Stomach (tissue), 9 donors: ENCODE results near the gene ING3. TPM values are rescaled to one million over a fixed set of nuclear protein-coding genes. Genes with fewer than 3 reads are reported as not detected.

Experiments used
- DNase-seq, 2 donors: peaks; one replicate each; pipeline versions ENCODE4 v3.0.0 to v3.0.0-alpha.2; 2013 to 2019
- H3K27ac ChIP-seq, 5 donors: fragments of 200-600 bp in 4 of 5; sonication (generic) in 4 of 5; one replicate each; pipeline ENCODE4 v1.5.1; 2013 to 2019; ENCODE audit warnings: mild to moderate bottlenecking in 1 of 5, moderate library complexity in 1 of 5
- H3K27me3 ChIP-seq, 3 donors: fragments of 200-600 bp; sonication (generic); one replicate each; pipeline ENCODE4 v1.5.1; 2017 to 2019; ENCODE audit warnings: mixed run types in 1 of 3
- H3K36me3 ChIP-seq, 4 donors: fragments of 200-600 bp; sonication (generic); 1 replicate in 3 of 4; 2 replicates in 1 of 4; pipeline ENCODE4 v1.5.1; 2016 to 2019
- H3K4me1 ChIP-seq, 4 donors: fragments of 200-600 bp; sonication (generic); one replicate each; pipeline ENCODE4 v1.5.1; 2016 to 2019
- H3K4me3 ChIP-seq, 4 donors: fragments of 200-600 bp; sonication (generic) in 3 of 4; one replicate each; pipeline ENCODE4 v1.5.1; 2016 to 2019; ENCODE audit warnings: mild to moderate bottlenecking in 1 of 4
- H3K9me3 ChIP-seq, 4 donors: fragments of 200-600 bp; sonication (generic); one replicate each; pipeline ENCODE4 v1.5.1; 2016 to 2019
- EP300 ChIP-seq: sonication (generic); formaldehyde crosslinking; IDR thresholded peaks from one replicate; pipeline ENCODE4 v1.6.1; 2017; ENCODE audit warnings: antibody characterized with exemption
- POLR2A ChIP-seq, 4 donors: fragments of 450-650 bp; IDR thresholded peaks; one replicate each; pipeline ENCODE4 v1.6.1; 2016; ENCODE audit warnings: antibody characterized with exemption in 4 of 4, control low read depth in 2 of 4, mild to moderate bottlenecking in 1 of 4, moderate library complexity in 1 of 4
- POLR2AphosphoS5 ChIP-seq, 3 donors: sonication (generic); formaldehyde crosslinking; IDR thresholded peaks; one replicate each; pipeline ENCODE4 v1.6.1; 2016; ENCODE audit warnings: antibody characterized with exemption in 3 of 3
- WGBS, 5 donors: extraction: QIAGEN DNeasy Blood & Tissue Kit in 3 of 5; methylation state at CpG; one replicate each; pipeline versions ENCODE4 v1.1.5 to v1.1.7; 2013 to 2018; 5-methylcytosine and 5-hydroxymethylcytosine counted together
- intact Hi-C: fragments of 100-400 bp; cut with DNase I; formaldehyde crosslinking; loops from one replicate; pipeline ENCODE4 v1.15.1; 2023; ENCODE audit warnings: low total_unique reads
- polyA plus RNA-seq, 3 donors: library from polyadenylated mRNA; stranded (reverse); fragments of 200-250 nt; gene quantifications; one replicate each; pipeline ENCODE4 v1.2.3, GENCODE V29; 2013
- total RNA-seq, 5 donors: library from RNA; depleted of rRNA; stranded (reverse); fragments of >200 nt; gene quantifications; one replicate each; pipeline versions ENCODE4 v1.1.0 to v1.2.3, GENCODE V29; 2014 to 2016
- TF ChIP-seq, protein P1 (sequence below), 7 experiments: fragments of 450-650 bp in 4 of 7; fragments of 200-600 bp in 3 of 7; sonication (generic) in 3 of 7; IDR thresholded peaks; one replicate each; pipeline ENCODE4 v1.5.1; 2016 to 2019; ENCODE audit warnings: antibody characterized with exemption in 7 of 7, control low read depth in 2 of 7, mild to moderate bottlenecking in 1 of 7
- donor health status: healthy with polysubstance abuse.
- donor health status: Bipolar disorder and iron deficiency.
- donor health status: healthy.

The ING3 gene
- total and polyA plus RNA-seq, 8 donors, result 6.3 to 37.1 (median 16.2) TPM

DNA sequence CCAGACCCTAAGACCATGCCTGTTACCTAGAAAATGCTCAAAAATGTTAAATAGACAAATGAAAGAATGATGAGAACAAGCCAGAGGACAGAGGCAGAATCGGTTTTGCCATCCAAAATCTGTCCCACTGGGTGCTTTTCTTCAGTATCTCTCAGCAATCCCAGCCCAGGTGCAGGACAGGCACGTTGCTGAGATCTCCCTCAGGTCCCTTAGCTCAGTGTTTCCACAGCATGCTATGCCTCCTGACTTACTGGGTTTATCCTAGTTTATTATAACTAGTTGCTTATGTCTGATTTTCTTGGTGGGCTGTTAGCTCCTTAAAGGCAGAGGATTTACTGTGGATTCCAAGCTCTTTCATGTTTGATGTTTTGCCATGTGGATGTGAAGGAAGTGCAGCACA, 58.2 kb downstream of the ING3 start:
- intact Hi-C loops, result no loop called here
- WGBS, 5 donors, result 50 to 71% (median 61%) methylated on average over 2 of the region's 2 CpGs

DNA sequence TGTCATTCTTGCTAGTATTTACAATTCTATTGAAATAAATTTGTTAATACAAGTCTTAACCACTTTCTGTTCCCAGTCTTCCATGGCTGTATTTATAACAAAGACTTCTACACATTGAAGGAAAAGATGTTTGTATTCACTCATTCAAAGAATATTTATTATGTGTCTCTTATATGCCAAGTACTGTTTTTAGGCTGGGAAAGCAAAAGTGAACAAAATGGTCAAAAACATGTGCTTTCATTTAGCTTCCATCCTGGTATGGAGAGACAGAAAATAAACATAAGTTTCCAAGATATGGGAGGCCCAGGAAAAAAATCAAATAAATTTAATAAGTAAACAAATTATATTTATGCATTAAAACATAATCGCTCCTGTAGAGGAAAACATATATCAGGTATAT, 60.8 kb downstream of the ING3 start:
- intact Hi-C loops, result no loop called here
- peaks cover 0 to 26% (median 6%) of the 10 kb centered on the region in 4 donors for H3K4me1 ChIP-seq
- H3K36me3 ChIP-seq, result no peaks in the 10 kb centered on the region
- no peaks in the 10 kb centered on the region for H3K9me3 ChIP-seq
- 80 to 94% (median 89%) methylated on average over 1 of the region's 1 CpG for WGBS, 5 donors
- TF ChIP-seq EP300 (no peak), POLR2A (IDR thresholded peaks at IDR 0.05) (no peak), POLR2AphosphoS5 (IDR thresholded peaks at IDR 0.05) (no peak)
- TF ChIP-seq, protein P1, sequence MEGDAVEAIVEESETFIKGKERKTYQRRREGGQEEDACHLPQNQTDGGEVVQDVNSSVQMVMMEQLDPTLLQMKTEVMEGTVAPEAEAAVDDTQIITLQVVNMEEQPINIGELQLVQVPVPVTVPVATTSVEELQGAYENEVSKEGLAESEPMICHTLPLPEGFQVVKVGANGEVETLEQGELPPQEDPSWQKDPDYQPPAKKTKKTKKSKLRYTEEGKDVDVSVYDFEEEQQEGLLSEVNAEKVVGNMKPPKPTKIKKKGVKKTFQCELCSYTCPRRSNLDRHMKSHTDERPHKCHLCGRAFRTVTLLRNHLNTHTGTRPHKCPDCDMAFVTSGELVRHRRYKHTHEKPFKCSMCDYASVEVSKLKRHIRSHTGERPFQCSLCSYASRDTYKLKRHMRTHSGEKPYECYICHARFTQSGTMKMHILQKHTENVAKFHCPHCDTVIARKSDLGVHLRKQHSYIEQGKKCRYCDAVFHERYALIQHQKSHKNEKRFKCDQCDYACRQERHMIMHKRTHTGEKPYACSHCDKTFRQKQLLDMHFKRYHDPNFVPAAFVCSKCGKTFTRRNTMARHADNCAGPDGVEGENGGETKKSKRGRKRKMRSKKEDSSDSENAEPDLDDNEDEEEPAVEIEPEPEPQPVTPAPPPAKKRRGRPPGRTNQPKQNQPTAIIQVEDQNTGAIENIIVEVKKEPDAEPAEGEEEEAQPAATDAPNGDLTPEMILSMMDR (IDR thresholded peaks at IDR 0.05), result no peak
- H3K4me3 ChIP-seq, result no peak overlapping the region
- no peak overlapping the region for H3K27ac ChIP-seq
- DNase-seq, result no peak
- H3K27me3 ChIP-seq, result no peaks in the 10 kb centered on the region

More for the DNA sequence above, 58.2 kb downstream of the ING3 start:
- no peak overlapping the region for H3K4me3 ChIP-seq
- H3K36me3 ChIP-seq, result no peaks in the 10 kb centered on the region
- no peak for DNase-seq
- no peaks in the 10 kb centered on the region for H3K9me3 ChIP-seq
- TF ChIP-seq POLR2AphosphoS5 (IDR thresholded peaks at IDR 0.05) (no peak), POLR2A (IDR thresholded peaks at IDR 0.05) (no peak), EP300 (no peak)
- TF ChIP-seq, protein P1 (IDR thresholded peaks at IDR 0.05), result no peak
- no peak overlapping the region for H3K27ac ChIP-seq
- peaks cover 0 to 21% (median 9%) of the 10 kb centered on the region in 4 donors for H3K4me1 ChIP-seq
- H3K27me3 ChIP-seq, result no peaks in the 10 kb centered on the region

DNA sequence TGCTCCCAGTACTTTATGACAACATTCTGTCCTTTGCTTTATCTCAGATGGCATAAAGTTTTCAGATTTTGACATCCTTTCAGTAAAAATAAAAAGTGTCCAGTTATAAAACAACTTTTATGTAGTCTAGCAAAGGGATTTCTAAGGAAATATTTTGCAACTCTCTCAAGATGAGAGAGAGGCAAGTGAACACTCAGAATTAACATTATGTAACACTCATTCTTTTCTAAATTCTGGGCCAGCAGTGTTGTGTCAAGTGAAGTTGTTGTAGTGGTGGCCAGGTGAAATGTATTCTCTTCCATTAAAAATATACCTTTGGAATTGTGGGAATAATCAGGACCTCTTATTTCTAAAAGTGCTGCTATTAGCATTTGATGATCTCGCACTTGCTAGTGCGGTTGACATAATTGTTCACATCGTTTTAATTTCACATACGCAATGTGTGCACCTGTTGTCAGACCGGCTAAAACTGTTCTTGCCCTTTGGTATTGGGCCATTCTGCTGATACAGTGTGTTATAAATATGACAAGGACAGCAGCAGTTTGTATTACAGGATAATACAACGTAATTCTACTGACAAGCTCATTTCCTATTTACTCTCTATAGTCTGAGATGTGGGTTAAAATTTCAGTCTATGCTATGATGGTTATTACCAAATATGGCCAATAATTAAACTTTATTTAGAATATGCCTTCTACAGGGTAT, 61.7 kb downstream of the ING3 start:
- H3K27ac ChIP-seq, result no peak overlapping the region
- H3K4me3 ChIP-seq, result no peak overlapping the region
- H3K9me3 ChIP-seq, result no peaks in the 10 kb centered on the region
- intact Hi-C loops, result no loop called here
- H3K4me1 ChIP-seq, result peaks cover 0 to 24% (median 7%) of the 10 kb centered on the region in 4 donors
- 80 to 91% (median 86%) methylated on average over 6 of the region's 6 CpGs for WGBS, 5 donors
- TF ChIP-seq EP300 (no peak), POLR2A (IDR thresholded peaks at IDR 0.05) (no peak), POLR2AphosphoS5 (IDR thresholded peaks at IDR 0.05) (no peak)
- TF ChIP-seq, protein P1 (IDR thresholded peaks at IDR 0.05), result no peak
- H3K27me3 ChIP-seq, result no peaks in the 10 kb centered on the region
- no peak for DNase-seq
- no peaks in the 10 kb centered on the region for H3K36me3 ChIP-seq

DNA sequence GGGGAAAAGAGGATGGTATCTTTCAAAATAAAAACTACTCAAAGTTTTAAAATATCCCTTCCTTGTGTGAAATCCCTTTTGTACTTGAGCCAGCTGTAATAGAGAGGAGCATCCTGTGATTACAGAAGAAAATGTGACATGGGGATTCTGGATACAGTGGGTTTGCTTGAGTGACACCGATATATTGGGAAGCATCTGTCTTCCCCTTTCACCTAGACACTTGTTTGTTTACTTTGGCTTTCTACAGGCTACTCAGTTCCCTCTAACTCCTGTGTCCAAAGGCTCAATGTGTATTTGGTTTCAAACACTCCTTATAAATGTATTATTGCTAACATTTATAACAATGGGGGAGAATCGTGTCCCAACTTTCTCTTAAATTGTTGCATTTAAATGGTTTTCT, 62.3 kb downstream of the ING3 start:
- H3K9me3 ChIP-seq, result no peaks in the 10 kb centered on the region
- H3K27ac ChIP-seq, result no peak overlapping the region

More for the DNA sequence above, 62.3 kb downstream of the ING3 start:
- intact Hi-C loops, result no loop called here
- TF ChIP-seq POLR2AphosphoS5 (IDR thresholded peaks at IDR 0.05), result no peak
- no peak for TF ChIP-seq EP300
- no peak for TF ChIP-seq POLR2A (IDR thresholded peaks at IDR 0.05)
- TF ChIP-seq, protein P1 (IDR thresholded peaks at IDR 0.05), result no peak
- Histone ChIP-seq H3K4me3 (no peak overlapping the region), H3K27me3 (no peaks in the 10 kb centered on the region), H3K36me3 (no peaks in the 10 kb centered on the region), H3K4me1 (peaks cover 0 to 28% (median 9%) of the 10 kb centered on the region in 4 donors)
- WGBS, 5 donors, result 55 to 62% (median 60%) methylated on average over 2 of the region's 2 CpGs
- DNase-seq, result no peak
